K562 (cell line): ENCODE results near the gene MMP21. TPM values are rescaled to one million over a fixed set of nuclear protein-coding genes. Genes with fewer than 3 reads are reported as not detected.

ENCODE experiments used
- ATAC-seq: fragments of 200-7000 bp; cut with Tn5 transposase; 3 replicates; pipeline ENCODE4 v1.9.1; 2020; ENCODE audit warnings: moderate library complexity
- BruUV-seq: library from RNA; stranded (reverse); fragments of 400-500 nt; replicated peaks from 2 replicates; lab custom pipeline; 2021; lab: Mats Ljungman, UMichigan
- CTCF ChIA-PET: fragments of 300-600 bp; formaldehyde crosslinking; extraction: SDS; loops from one replicate; lab custom pipeline; 2021; ENCODE audit warnings: low intra/inter-chr PET ratio; lab: Yijun Ruan, JAX
- POLR2A ChIA-PET: fragments of 300-600, 350-650 bp; sonication (Branson Sonifier 250); formaldehyde crosslinking; extraction: SDS; loops from one replicate; lab custom pipeline; 2021; ENCODE audit warnings: antibody characterized with exemption, inconsistent platforms; lab: Yijun Ruan, JAX
- DNase-seq, 4 experiments: peaks; one replicate each; pipeline versions ENCODE4 v3.0.0 to v3.0.0-alpha.2; 2011 to 2018; ENCODE audit warnings: low spot score in 3 of 4, mixed read lengths in 3 of 4; ENCODE audit errors: extremely low read depth in 1 of 4
- FAIRE-seq: peaks from 2 replicates; lab custom pipeline; 2011; peaks lifted over from hg19 to GRCh38; lab: Jason Lieb, UNC
- H2AFZ ChIP-seq: 2 replicates; pipeline ENCODE4 v1.6.0; 2011; ENCODE audit warnings: low read depth, low read length, control low read depth, inconsistent platforms
- H3K27ac ChIP-seq: fragments of 200-600 bp; 3 replicates; pipeline ENCODE4 v1.8.0; 2011; ENCODE audit warnings: low read depth, mild to moderate bottlenecking, control low read depth, inconsistent platforms, low read length, moderate library complexity, mixed read lengths; ENCODE audit errors: extremely low read depth
- H3K27me3 ChIP-seq, 2 experiments: fragments of 300-600 bp in 1 of 2; 2 replicates in 1 of 2; 3 replicates in 1 of 2; pipeline versions ENCODE4 v1.6.0 to v1.8.0; 2011; ENCODE audit warnings: inconsistent platforms in 2 of 2, low read length in 2 of 2, mild to moderate bottlenecking in 1 of 2, mixed read lengths in 1 of 2, moderate library complexity in 1 of 2; ENCODE audit not compliant: control insufficient read depth in 2 of 2, insufficient read depth in 2 of 2
- H3K36me3 ChIP-seq: fragments of 300-600 bp; 3 replicates; pipeline ENCODE4 v1.8.0; 2011; ENCODE audit warnings: mild to moderate bottlenecking, low read length, inconsistent platforms; ENCODE audit not compliant: control insufficient read depth, insufficient read depth
- H3K4me1 ChIP-seq, 2 experiments: fragments of 200-600 bp in 1 of 2; replicated peaks in 1 of 2; 2 replicates in 1 of 2; 3 replicates in 1 of 2; pipeline versions ENCODE4 v1.5.1 to v1.8.0; 2011; ENCODE audit warnings: inconsistent platforms in 2 of 2, low read length in 2 of 2, mild to moderate bottlenecking in 1 of 2, mixed read lengths in 1 of 2, moderate library complexity in 1 of 2; ENCODE audit not compliant: control insufficient read depth in 2 of 2, insufficient read depth in 2 of 2
- H3K4me2 ChIP-seq: 2 replicates; pipeline ENCODE4 v1.6.1; 2011; ENCODE audit warnings: low read length, control low read depth, inconsistent platforms, mixed read lengths; ENCODE audit not compliant: insufficient read depth
- H3K4me3 ChIP-seq: fragments of 200-600 bp; sonication (generic), shearing (Covaris generic); 2 replicates; pipeline ENCODE4 v1.5.1; 2016; ENCODE audit warnings: control low read depth, inconsistent platforms
- H3K79me2 ChIP-seq: fragments of 200-600 bp; 3 replicates; pipeline ENCODE4 v1.8.0; 2011; ENCODE audit warnings: low read length, inconsistent platforms; ENCODE audit not compliant: control insufficient read depth, insufficient read depth
- H3K9ac ChIP-seq, 2 experiments: 2 replicates each; pipeline versions ENCODE4 v1.6.0 to v1.6.1; 2011; ENCODE audit warnings: low read depth in 2 of 2, low read length in 2 of 2, control low read depth in 1 of 2, inconsistent platforms in 1 of 2, mild to moderate bottlenecking in 1 of 2, mixed read lengths in 1 of 2; ENCODE audit not compliant: insufficient read depth in 1 of 2
- H3K9me1 ChIP-seq: one replicate; pipeline ENCODE4 v1.6.0; 2011; ENCODE audit warnings: inconsistent platforms, mild to moderate bottlenecking, low read length, moderate library complexity; ENCODE audit not compliant: control insufficient read depth, insufficient read depth
- H3K9me3 ChIP-seq: replicated peaks from 2 replicates; pipeline ENCODE4 v1.5.1; 2011; ENCODE audit warnings: low read depth, low read length, inconsistent platforms; ENCODE audit not compliant: control insufficient read depth, insufficient read depth
- H4K20me1 ChIP-seq: replicated peaks from 2 replicates; pipeline ENCODE4 v1.6.1; 2011; ENCODE audit warnings: low read length, inconsistent platforms, mixed read lengths; ENCODE audit not compliant: control insufficient read depth, insufficient read depth
- ZBTB33 ChIP-seq: sonication (generic); formaldehyde crosslinking; IDR thresholded peaks from 2 replicates; pipeline ENCODE4 v1.8.1; 2023; ENCODE audit warnings: mild to moderate bottlenecking, missing genetic modification reagents
- WGBS: fragments of 100-300 bp; shearing (Covaris generic); methylation state at CpG from one replicate; pipeline ENCODE4 v1.1.6; 2016; ENCODE audit warnings: low coverage, mixed read lengths; ENCODE audit not compliant: insufficient coverage; ENCODE audit errors: missing lambda C conversion rate; 5-methylcytosine and 5-hydroxymethylcytosine counted together
- in situ Hi-C: fragments of 300-500 bp; cut with MboI; formaldehyde crosslinking; loops from 4 replicates; pipeline ENCODE4 v1.15.0; 2018; ENCODE audit warnings: inconsistent platforms, mixed read lengths
- intact Hi-C: fragments of 100-400 bp; cut with micrococcal nuclease; formaldehyde crosslinking; loops from 2 replicates; pipeline ENCODE4 v1.14.2; 2022
- polyA plus RNA-seq, 8 experiments: library from polyadenylated mRNA; depleted of rRNA in 4 of 8; stranded (reverse) in 5 of 8; unstranded in 3 of 8; fragments of >200 nt; fragmentation: Nextera tagmentation in 2 of 8; fragmentation: Illumina TruSeq in 1 of 8; extraction: Ambion mirVana in 2 of 8; extraction: Trizol in 1 of 8; gene quantifications; 2 replicates each; pipeline versions ENCODE4 v1.2.1 to v1.2.3, GENCODE V29; 2011 to 2014; ENCODE audit warnings: inconsistent platforms in 1 of 8, missing spikeins in 1 of 8
- total RNA-seq, 7 experiments: library from RNA; depleted of rRNA in 6 of 7; stranded (reverse); fragments of >200 nt in 6 of 7; fragmentation: Illumina TruSeq in 2 of 7; extraction: Trizol in 2 of 7; gene quantifications; 2 replicates each; pipeline versions ENCODE4 v1.2.1 to v1.2.3, GENCODE V29; 2011 to 2021; ENCODE audit warnings: low replicate concordance in 1 of 7
- TF ChIP-seq, protein P1 (sequence below): fragments of 450-650 bp; IDR thresholded peaks from one replicate; pipeline ENCODE4 v1.6.1; 2018; ENCODE audit warnings: mild to moderate bottlenecking, moderate library complexity; ENCODE audit not compliant: partially characterized antibody

MMP21 gene
- total and polyA plus RNA-seq, 9 of the 15 experiments (the other 6 are each of a cell fraction or from before 2014, with no cell fraction given): not detected

GRCh38 chr10:125773687-125774543 is 1.7 kb downstream of the MMP21 start:
- H4K20me1 ChIP-seq: no peaks in the 10 kb centered on the region
- H3K27me3 ChIP-seq: no peaks in the 10 kb centered on the region
- H3K9me3 ChIP-seq: no peaks in the 10 kb centered on the region
- H3K4me1 ChIP-seq: peaks cover 0 to 13% of the 10 kb centered on the region in 2 experiments; a peak in 2 of 5 replicates
- no peak for FAIRE-seq
- intact Hi-C loops: no loop called here
- ATAC-seq: no peak
- no peaks in the 10 kb centered on the region for H3K36me3 ChIP-seq
- no peak overlapping the region for H3K27ac ChIP-seq
- TF ChIP-seq, protein P1, sequence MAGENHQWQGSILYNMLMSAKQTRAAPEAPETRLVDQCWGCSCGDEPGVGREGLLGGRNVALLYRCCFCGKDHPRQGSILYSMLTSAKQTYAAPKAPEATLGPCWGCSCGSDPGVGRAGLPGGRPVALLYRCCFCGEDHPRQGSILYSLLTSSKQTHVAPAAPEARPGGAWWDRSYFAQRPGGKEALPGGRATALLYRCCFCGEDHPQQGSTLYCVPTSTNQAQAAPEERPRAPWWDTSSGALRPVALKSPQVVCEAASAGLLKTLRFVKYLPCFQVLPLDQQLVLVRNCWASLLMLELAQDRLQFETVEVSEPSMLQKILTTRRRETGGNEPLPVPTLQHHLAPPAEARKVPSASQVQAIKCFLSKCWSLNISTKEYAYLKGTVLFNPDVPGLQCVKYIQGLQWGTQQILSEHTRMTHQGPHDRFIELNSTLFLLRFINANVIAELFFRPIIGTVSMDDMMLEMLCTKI: no peak
- peak; percentile 51; the same call in 1 of the 2 replicates for TF ChIP-seq ZBTB33 (CRISPR knock-in tag)
- no peak overlapping the region for H3K9ac ChIP-seq
- ChIA-PET CTCF (no interaction called here), POLR2A (no interaction called here)
- no peaks in the 10 kb centered on the region for H3K9me1 ChIP-seq
- 53% methylated on average over 7 of the region's 75 CpGs for WGBS
- DNase-seq: no peak
- in situ Hi-C loops: no loop called here
- H3K4me2 ChIP-seq: no peak overlapping the region
- no peak overlapping the region for H3K4me3 ChIP-seq
- H2AFZ ChIP-seq: no peak overlapping the region
- no TSS peak for BruUV-seq
- no peaks in the 10 kb centered on the region for H3K79me2 ChIP-seq
